ENCODE measurements around the gene RAB35. TPM values are rescaled to one million over a fixed set of nuclear protein-coding genes. Genes with fewer than 3 reads are reported as not detected.

The RAB35 gene
- total and polyA plus RNA-seq, 9 donors = 14.1 to 48.5 (median 39.3) TPM

GRCh38 chr12:120064054-120064940 lies 52.3 kb downstream of the RAB35 start:
- TF ChIP-seq EP300 (IDR thresholded peaks at IDR 0.05) (no peak), POLR2A (IDR thresholded peaks at IDR 0.05) (no peak), CTCF (IDR thresholded peaks at IDR 0.05) (no peak)
- 39 to 54% (median 48%) methylated on average over 16 of the region's 16 CpGs for WGBS, 3 donors
- Histone ChIP-seq H3K9me3 (no peaks in the 10 kb centered on the region), H3K4me1 (ENCODE audit: insufficient read depth) (no peaks in the 10 kb centered on the region), H3K36me3 (no peaks in the 10 kb centered on the region), H3K27ac (no peak overlapping the region), H3K4me3 (no peak overlapping the region), H3K27me3 (no peaks in the 10 kb centered on the region)
- intact Hi-C loops (cut with DNase I) = no loop called here
- no peak for DNase-seq

DNA sequence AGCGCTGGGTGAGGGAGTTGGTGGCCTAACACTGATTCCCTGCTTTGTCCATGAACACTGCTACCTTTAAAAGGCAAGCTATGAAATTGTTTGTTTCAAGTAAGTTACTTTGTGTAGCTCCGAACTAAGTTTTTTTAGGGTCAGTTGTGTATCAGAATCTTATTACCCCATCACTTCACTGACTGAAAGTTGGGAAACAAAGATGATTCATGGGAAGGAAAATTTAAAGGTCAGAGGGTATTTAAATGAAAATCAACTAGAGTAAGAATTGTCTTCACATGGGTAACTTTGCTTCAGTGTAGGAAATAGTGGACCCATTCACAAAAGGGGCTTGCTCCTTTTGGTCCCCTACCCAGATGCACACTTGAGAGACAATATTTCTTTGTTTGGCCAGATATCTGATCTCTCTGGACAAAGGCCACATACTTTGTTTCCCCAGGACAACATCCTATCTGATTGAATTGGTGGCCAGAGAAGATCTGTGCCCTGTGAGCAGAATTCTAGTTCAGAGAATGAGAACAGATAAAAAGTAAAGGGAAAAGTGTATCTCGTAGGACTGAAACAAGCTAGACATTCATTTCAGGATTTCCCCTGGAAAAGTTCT lies 53.5 kb downstream of the RAB35 start:
- WGBS, 3 donors = 85 to 86% (median 86%) methylated on average over 3 of the region's 3 CpGs
- Histone ChIP-seq H3K27ac (no peak overlapping the region), H3K9me3 (no peaks in the 10 kb centered on the region), H3K4me1 (ENCODE audit: insufficient read depth) (no peaks in the 10 kb centered on the region), H3K4me3 (no peak overlapping the region), H3K27me3 (no peaks in the 10 kb centered on the region), H3K36me3 (no peaks in the 10 kb centered on the region)
- intact Hi-C loops (cut with DNase I) = no loop called here
- TF ChIP-seq POLR2A (IDR thresholded peaks at IDR 0.05) = no peak
- TF ChIP-seq CTCF (IDR thresholded peaks at IDR 0.05) = no peak
- TF ChIP-seq EP300 (IDR thresholded peaks at IDR 0.05) = no peak
- DNase-seq = no peak

GRCh38 chr12:120061575-120062214 lies 54.9 kb downstream of the RAB35 start:
- intact Hi-C loops (cut with DNase I) = no loop called here
- Histone ChIP-seq H3K9me3 (no peaks in the 10 kb centered on the region), H3K36me3 (no peaks in the 10 kb centered on the region), H3K27ac (no peak overlapping the region), H3K4me3 (no peak overlapping the region), H3K27me3 (no peaks in the 10 kb centered on the region), H3K4me1 (ENCODE audit: insufficient read depth) (no peaks in the 10 kb centered on the region)
- WGBS, 3 donors = 79 to 86% (median 82%) methylated on average over 10 of the region's 10 CpGs
- no peak for TF ChIP-seq CTCF (IDR thresholded peaks at IDR 0.05)
- TF ChIP-seq POLR2A (IDR thresholded peaks at IDR 0.05) = no peak
- TF ChIP-seq EP300 (IDR thresholded peaks at IDR 0.05) = no peak
- no peak for DNase-seq

- no peak for DNase-seq
- H3K9me3 ChIP-seq = no peaks in the 10 kb centered on the region
- TF ChIP-seq POLR2A (IDR thresholded peaks at IDR 0.05) (no peak), CTCF (IDR thresholded peaks at IDR 0.05) (no peak), EP300 (IDR thresholded peaks at IDR 0.05) (no peak)
- 39 to 57% (median 55%) methylated on average over 5 of the region's 5 CpGs for WGBS, 3 donors
- no peaks in the 10 kb centered on the region for H3K27me3 ChIP-seq
- no peaks in the 10 kb centered on the region for H3K36me3 ChIP-seq
- no peaks in the 10 kb centered on the region for H3K4me1 ChIP-seq (ENCODE audit: insufficient read depth)
- intact Hi-C loops (cut with DNase I) = no loop called here
- no peak overlapping the region for H3K4me3 ChIP-seq
- H3K27ac ChIP-seq = no peak overlapping the region
These were observed 55.8 kb downstream of the RAB35 start for GRCh38 chr12:120060717-120061116.

Data from ovary (tissue), 9 donors.